ENCODE data around the gene PJA2.

GRCh38 chr5:109322694-109323093 lies 87.1 kb downstream of the PJA2 start:
- TF ChIP-seq CTCF (IDR thresholded peaks at IDR 0.05; ENCODE audit: low read depth, low read length, missing input control) (no peak), ZBTB33 (IDR thresholded peaks at IDR 0.05) (no peak), HNF4A (conservative IDR thresholded peaks at IDR 0.05) (no peak), YY1 (IDR thresholded peaks at IDR 0.05) (no peak), RAD21 (IDR thresholded peaks at IDR 0.05) (no peak), JUND (IDR thresholded peaks at IDR 0.05) (no peak), TAF1 (conservative IDR thresholded peaks at IDR 0.05) (no peak), SP1 (IDR thresholded peaks at IDR 0.05) (no peak)
